ENCODE measurements around the gene S100A1. TPM values are rescaled to one million over a fixed set of nuclear protein-coding genes. Genes with fewer than 3 reads are reported as not detected.

S100A1 gene
- total RNA-seq, 1 experiment from 2014 or later, result not detected

- Histone ChIP-seq H4K20me1 (ENCODE audit: control insufficient read depth, insufficient read depth, insufficient read length) (no peaks in the 10 kb centered on the region), H3K9me3 (ENCODE audit: control insufficient read depth, low read depth, low read length) (no peaks in the 10 kb centered on the region), H3K23ac (ENCODE audit: insufficient read length, low read depth, low read length) (no peak overlapping the region), H2BK20ac (ENCODE audit: low read depth, low read length, poor library complexity, severe bottlenecking) (no peak overlapping the region), H3K79me1 (ENCODE audit: insufficient read depth, low read depth, low read length, poor library complexity, severe bottlenecking) (no peaks in the 10 kb centered on the region), H2BK12ac (ENCODE audit: insufficient read length, low read depth, low read length) (no peak overlapping the region), H3K27ac (ENCODE audit: insufficient read length, low read depth, low read length) (no peak overlapping the region), H3K56ac (ENCODE audit: insufficient read length, low read depth, low read length) (no peak overlapping the region), H3K18ac (ENCODE audit: insufficient read length, low read depth, low read length) (no peak overlapping the region), H2BK120ac (ENCODE audit: low read depth, low read length, poor library complexity, severe bottlenecking) (no peak overlapping the region), H2AK5ac (ENCODE audit: insufficient read length, low read length) (no peak overlapping the region), H4K5ac (ENCODE audit: insufficient read length, low read depth, low read length) (no peak overlapping the region), H3T11ph (ENCODE audit: low read length) (no peak overlapping the region), H3K23me2 (ENCODE audit: insufficient read length, low read depth, low read length, poor library complexity, severe bottlenecking) (peaks cover 26% of the 10 kb centered on the region), H4K8ac (replicated peaks; ENCODE audit: insufficient read length, low read depth, low read length) (no peak overlapping the region), H3K27me3 (ENCODE audit: insufficient read depth, low read length) (peaks cover 3% of the 10 kb centered on the region; the same call in 1 of the 2 replicates), H4K91ac (ENCODE audit: insufficient read length, low read depth, low read length) (no peak overlapping the region), H3K14ac (ENCODE audit: insufficient read depth, low read length) (no peak overlapping the region), H3K4me1 (ENCODE audit: insufficient read depth, low read length) (no peaks in the 10 kb centered on the region), H3K79me2 (ENCODE audit: insufficient read depth, low read length) (no peaks in the 10 kb centered on the region), H2AFZ (ENCODE audit: low read length) (no peak overlapping the region), H3K4ac (ENCODE audit: low read depth, low read length) (no peak overlapping the region), H3K9ac (ENCODE audit: extremely low read depth, insufficient read length, low read length) (no peak overlapping the region), H2BK5ac (ENCODE audit: insufficient read length, low read length) (no peak overlapping the region), H2BK15ac (ENCODE audit: low read depth, low read length) (no peak overlapping the region), H3K4me2 (ENCODE audit: insufficient read depth, insufficient read length, low read length) (peak overlapping the region; percentile 65)
- Mint-ChIP-seq H3K27me3 (ENCODE audit: low read depth) (peaks cover 44% of the 10 kb centered on the region), H3K27ac (peak overlapping the region in 1 of 3 experiments; percentile 9; a peak in 1 of 7 replicates), H3K4me1 (peaks cover 21 to 24% of the 10 kb centered on the region in 2 experiments), H3K36me3 (ENCODE audit: insufficient read depth in 1 of 3, low read depth in 3 of 3) (peaks cover 0 to 10% (median 4%) of the 10 kb centered on the region in 3 experiments; a peak in 2 of 7 replicates), H3K4me3 (peak overlapping the region; percentile 74 to 86), H3K9me3 (no peaks in the 10 kb centered on the region)
- TF ChIP-seq, protein P1, sequence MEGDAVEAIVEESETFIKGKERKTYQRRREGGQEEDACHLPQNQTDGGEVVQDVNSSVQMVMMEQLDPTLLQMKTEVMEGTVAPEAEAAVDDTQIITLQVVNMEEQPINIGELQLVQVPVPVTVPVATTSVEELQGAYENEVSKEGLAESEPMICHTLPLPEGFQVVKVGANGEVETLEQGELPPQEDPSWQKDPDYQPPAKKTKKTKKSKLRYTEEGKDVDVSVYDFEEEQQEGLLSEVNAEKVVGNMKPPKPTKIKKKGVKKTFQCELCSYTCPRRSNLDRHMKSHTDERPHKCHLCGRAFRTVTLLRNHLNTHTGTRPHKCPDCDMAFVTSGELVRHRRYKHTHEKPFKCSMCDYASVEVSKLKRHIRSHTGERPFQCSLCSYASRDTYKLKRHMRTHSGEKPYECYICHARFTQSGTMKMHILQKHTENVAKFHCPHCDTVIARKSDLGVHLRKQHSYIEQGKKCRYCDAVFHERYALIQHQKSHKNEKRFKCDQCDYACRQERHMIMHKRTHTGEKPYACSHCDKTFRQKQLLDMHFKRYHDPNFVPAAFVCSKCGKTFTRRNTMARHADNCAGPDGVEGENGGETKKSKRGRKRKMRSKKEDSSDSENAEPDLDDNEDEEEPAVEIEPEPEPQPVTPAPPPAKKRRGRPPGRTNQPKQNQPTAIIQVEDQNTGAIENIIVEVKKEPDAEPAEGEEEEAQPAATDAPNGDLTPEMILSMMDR (conservative IDR thresholded peaks at IDR 0.05), result peak; percentile 95
- WGBS (ENCODE audit: extremely low coverage, insufficient read length, low lambda C conversion rate), result no CpG with 5 or more reads among the region's 29 CpGs
- DNase-seq, result peak; percentile 77
These were observed 49.7 kb downstream of the S100A1 start for GRCh38 chr1:153677718-153678518.

All from H9 (cell line).